GM21360 (cell line): ENCODE measurements around the gene SYPL2.
"Not testable (repeated sequence)": the region's sequence is repeated elsewhere in the genome, so short reads cannot be mapped to it uniquely, and the experiment has no call there.

ENCODE experiments used
- ATAC-seq: cut with Tn5 transposase; IDR thresholded peaks from one replicate; pipeline ENCODE4 v1.9.1; 2021; ENCODE audit warnings: mild to moderate bottlenecking, moderate library complexity; ENCODE audit not compliant: unreplicated experiment

Gene SYPL2

GRCh38 chr1:109468903-109469302 lies 2.6 kb downstream of the SYPL2 start:
- no peak for ATAC-seq

DNA sequence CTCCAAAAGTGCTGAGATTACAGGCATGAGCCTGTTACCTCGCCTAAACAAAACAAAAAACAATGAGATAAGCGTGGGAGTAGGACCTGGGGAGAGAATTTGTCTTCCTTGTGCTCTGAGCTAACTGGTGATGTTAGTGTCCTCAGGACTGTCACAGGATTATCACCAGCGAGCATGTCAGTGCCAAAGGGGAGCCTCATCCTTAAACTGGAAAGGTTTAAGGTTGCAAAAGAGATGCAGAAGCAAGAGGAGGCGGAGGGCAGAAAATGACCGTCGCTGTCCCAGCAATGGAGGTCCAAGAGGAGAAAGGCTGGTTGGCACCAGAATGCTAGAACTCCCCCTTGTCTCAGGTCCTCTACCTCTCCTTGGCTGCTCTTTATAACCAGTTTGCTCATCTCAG lies 3.9 kb downstream of the SYPL2 start:
- no peak for ATAC-seq

DNA sequence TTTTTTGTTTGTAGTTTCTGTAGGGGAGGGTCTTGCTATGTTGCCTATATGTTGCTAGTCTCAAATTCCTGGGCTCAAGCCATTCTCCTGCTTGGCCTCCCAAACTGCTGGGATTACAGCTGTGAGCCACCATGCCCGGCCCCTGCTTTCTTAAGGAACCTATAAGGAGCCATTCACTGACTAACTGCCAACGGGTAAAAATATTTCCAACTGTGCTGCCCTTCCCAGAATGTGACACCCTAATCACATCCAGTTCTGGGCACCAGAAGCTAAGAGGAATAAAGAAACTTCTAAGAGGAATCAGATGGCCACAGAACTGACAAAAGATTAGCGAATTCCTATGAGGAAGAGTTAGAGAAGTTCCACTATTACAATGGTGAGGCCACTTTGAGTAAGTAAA lies 6.4 kb downstream of the SYPL2 start:
- ATAC-seq = no peak

DNA sequence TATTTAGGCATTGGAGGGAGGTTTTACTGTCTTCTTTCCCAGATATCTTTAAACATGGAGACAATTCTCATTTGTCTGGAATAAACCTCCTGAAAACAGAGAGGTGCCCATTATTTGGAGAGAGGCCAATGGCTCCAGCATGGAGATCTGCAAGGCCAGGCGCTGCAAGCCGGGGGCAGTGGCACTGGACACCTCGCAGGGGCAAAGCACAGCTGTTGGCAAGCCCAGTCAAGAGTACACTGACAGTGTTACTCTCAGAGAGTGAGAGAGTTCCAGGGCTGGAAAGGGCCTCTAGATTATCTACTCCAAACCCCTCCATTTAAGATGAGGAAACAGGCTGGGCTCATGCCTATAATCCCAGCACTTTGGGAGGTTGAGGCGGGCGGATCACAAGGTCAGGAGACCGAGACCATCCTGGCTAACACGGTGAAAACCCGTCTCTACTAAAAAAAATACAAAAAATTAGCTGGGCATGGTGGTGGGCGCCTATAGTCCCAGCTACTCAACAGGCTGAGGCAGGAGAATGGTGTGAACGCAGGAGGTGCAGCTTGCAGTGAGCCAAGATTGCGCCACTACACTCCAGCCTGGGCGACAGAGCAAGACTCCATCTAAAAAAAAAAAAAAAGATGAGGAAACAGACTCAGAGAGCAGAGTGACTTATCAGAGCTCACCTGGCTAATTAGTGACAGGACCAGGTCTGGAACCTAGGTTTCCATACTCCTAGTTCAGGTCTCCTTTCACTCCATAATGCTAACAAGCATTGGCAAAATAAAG lies 7.1 kb downstream of the SYPL2 start:
- not testable (repeated sequence) for ATAC-seq

- no peak for ATAC-seq
These were observed 8.4 kb downstream of the SYPL2 start for GRCh38 chr1:109474697-109475096.

DNA sequence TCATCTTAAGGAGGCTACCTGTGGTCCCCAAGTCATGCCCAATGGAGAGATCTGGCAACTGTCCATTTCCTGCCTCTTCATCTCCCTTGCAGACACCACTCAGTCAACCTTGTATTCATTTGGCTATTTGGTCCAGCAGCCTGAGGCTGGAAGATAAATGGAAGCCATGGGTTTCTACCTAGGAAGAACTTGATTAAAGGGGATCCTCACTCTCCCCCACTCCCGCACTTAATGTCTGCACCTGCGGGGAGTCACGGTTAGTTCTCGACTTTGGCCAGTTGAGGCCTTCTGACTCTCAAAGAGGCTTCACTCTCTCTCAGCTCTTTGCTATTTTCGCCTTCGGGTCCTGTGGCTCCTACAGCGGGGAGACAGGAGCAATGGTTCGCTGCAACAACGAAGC lies 8.9 kb downstream of the SYPL2 start:
- no peak for ATAC-seq

DNA sequence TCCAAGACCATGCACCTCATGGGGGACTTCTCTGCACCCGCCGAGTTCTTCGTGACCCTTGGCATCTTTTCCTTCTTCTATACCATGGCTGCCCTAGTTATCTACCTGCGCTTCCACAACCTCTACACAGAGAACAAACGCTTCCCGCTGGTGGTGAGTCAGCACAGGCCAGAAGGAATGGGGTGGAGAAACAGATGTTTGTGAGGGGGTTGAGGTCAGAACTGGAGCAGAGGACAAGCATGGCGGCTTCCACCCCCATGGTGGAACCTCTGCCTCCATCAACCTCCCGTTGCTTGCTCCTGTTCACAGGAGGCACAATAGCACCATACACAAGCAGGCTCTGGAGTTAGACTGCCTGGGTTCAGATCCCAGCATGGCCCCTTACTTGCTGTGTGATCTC lies 10.5 kb downstream of the SYPL2 start:
- no peak for ATAC-seq

GRCh38 chr1:109477821-109478220 lies 11.5 kb downstream of the SYPL2 start:
- no peak for ATAC-seq

DNA sequence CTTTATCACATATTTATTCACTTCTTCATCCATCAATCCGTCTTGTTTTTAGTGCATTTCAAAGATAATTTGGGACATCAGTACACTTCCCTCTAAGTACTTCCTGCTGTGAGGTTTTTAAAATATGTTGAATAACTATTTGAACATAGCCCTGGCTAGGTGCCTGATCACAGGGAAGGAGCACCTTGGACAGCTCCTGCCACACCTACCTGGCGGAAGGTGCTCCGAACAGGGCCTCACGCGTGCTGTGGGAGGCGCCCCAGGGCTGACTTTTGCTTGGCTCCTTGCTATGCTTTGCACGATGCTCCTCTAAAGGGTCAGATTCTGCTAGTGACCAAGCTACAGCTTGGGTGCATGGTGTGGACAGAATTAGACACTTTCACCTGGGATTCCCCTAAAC lies 12.5 kb downstream of the SYPL2 start:
- ATAC-seq = no peak

DNA sequence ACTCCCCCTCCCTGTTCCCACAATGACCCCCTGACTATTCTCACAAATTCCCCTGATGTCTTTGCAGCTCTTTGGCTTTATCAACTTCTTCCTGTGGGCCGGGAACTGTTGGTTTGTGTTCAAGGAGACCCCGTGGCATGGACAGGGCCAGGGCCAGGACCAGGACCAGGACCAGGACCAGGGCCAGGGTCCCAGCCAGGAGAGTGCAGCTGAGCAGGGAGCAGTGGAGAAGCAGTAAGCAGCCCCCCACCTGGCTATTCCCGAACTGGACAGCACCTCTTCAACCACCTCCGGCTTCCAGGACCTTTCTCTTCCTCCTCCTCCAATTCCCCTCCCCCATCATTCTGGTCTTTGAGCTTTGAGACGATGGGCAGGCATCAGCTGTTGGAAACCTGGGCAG lies 13.0 kb downstream of the SYPL2 start:
- ATAC-seq = no peak

GRCh38 chr1:109479901-109480300 lies 13.6 kb downstream of the SYPL2 start:
- no peak for ATAC-seq

- ATAC-seq = no peak
These were observed 15.3 kb downstream of the SYPL2 start for GRCh38 chr1:109481646-109482045.

DNA sequence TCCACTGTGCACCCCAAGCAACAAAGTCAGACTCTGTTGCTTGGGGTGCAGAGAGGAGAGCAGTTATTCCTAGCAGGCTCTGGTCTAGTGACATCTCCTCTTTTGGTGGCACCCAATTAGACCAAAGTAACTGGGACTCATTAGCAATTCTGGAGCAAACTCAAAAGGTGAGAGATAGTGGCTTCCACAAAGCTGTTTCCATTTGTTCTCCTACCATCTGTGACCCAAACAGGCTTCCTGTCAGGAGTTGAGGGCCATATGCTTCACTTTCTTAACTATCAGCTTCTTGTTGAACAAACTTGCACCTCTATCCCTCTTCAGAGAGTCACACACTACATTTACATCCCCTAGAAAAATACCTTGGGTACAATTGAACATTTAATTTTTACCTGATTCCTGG lies 15.9 kb downstream of the SYPL2 start:
- no peak for ATAC-seq

- ATAC-seq = peak; percentile 33
These were observed 16.7 kb downstream of the SYPL2 start for GRCh38 chr1:109482791-109483671.

- ATAC-seq = peak; percentile 58
These were observed 17.5 kb downstream of the SYPL2 start, which contains the start of gene ATXN7L2 for GRCh38 chr1:109483672-109484518. ATXN7L2 (plus strand) TSS chr1:109483905; CDS start chr1:109483954, 49 bp downstream.

DNA sequence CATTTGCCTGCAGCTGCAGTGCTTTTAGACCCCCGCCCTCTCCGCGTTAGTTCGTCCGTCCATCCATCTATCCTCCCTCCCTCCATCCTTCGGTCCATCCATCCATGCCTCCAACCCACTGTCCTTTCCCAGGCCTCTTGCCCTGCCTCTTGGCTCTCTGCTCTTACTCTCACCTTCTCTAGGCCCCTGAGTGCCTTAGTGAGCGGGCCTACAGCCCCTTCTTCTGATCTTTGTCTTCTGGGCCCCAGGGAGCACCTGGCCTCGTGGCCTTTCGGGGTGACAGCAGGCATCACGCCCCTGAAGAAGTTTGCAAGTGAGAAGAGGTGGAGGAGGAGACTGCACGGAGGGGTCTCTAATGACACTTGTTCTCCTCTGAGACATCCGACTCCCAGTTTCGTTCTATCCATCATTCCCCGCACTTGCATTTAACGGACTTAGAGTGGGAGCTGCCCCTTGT lies 18.2 kb downstream of the SYPL2 start:
- no peak for ATAC-seq

GRCh38 chr1:109485001-109485400 lies 18.7 kb downstream of the SYPL2 start:
- no peak for ATAC-seq

DNA sequence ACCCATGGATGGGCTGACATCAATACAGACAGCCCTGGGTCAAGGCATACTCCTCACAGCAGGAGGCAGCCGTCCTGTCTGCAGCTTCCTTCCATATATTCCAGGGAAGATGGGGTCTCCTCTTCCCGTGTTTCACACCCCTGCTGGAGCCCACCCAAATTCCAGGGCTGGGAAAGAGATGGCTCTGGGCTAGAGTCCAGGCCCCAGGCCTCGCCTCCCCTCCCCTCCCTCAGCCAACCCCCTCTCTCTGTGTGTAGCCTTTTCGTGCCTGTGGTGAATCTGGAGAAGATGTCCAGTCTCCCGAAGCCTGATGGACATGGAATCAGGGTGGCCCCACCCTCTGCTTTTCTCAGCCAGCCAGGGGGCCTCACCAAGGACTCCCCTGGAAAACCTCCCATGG lies 20.9 kb downstream of the SYPL2 start:
- no peak for ATAC-seq

DNA sequence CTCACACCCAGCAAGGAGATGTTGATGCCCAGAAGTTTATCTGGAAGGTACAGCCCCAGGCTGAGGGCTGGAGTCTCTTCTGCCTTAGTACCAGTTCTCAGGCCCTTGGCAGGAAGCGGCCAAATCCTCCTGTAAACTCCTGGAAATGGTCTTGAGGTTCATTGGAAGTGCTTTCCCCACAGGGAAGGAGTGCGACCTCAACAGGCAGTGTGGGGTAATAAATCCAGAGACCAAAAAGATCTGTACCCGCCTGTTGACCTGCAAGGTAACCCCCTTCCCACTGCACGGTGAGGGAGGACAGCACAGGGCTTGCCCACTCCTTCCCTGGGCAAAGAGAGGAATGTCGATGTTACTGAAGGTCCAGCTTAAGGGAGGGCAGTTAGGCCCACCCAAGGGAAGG lies 21.9 kb downstream of the SYPL2 start:
- ATAC-seq = no peak

DNA sequence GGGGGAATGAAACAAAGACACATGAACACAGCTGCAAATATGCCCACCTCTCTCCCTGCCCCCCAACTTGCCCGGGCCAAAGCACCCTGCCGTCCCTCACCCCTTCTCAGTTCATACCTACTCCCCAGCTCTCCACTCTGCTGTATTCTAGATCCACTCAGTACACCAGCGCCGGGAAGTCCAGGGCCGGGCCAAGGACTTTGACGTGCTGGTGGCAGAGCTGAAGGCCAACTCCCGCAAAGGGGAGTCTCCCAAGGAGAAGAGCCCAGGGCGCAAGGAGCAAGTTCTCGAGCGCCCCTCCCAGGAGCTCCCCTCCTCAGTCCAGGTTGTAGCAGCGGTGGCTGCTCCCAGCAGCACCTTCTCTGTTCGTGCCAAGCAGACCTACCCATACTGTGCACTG lies 22.4 kb downstream of the SYPL2 start:
- no peak for ATAC-seq
